Colonic mucosa (tissue), 4 donors: ENCODE data around the gene RYR1. TPM values are rescaled to one million over a fixed set of nuclear protein-coding genes. Genes with fewer than 3 reads are reported as not detected.

Experiments
- DNase-seq: peaks from one replicate; pipeline ENCODE4 v3.0.0-alpha.2; 2020
- H3K27ac ChIP-seq: fragments of 200-600 bp; one replicate; pipeline ENCODE4 v1.8.0; 2021
- H3K27me3 ChIP-seq: fragments of 200-600 bp; one replicate; pipeline ENCODE4 v1.8.0; 2021
- H3K36me3 ChIP-seq: fragments of 200-600 bp; one replicate; pipeline ENCODE4 v1.8.0; 2021
- H3K4me1 ChIP-seq: fragments of 200-600 bp; one replicate; pipeline ENCODE4 v1.8.0; 2021; ENCODE audit warnings: mild to moderate bottlenecking
- H3K4me3 ChIP-seq: fragments of 200-600 bp; one replicate; pipeline ENCODE4 v1.8.0; 2021
- H3K9ac ChIP-seq, 2 donors: one replicate each; pipeline ENCODE4 v1.7.0; 2013; ENCODE audit warnings: control low read depth in 2 of 2, low read depth in 2 of 2, low read length in 2 of 2
- H3K9me3 ChIP-seq: fragments of 200-600 bp; one replicate; pipeline ENCODE4 v1.8.0; 2021
- CTCF ChIP-seq: fragments of 200-600 bp; IDR thresholded peaks from one replicate; pipeline ENCODE4 v1.8.0; 2022; ENCODE audit warnings: antibody characterized with exemption, mild to moderate bottlenecking
- intact Hi-C: fragments of 100-400 bp; cut with DNase I; formaldehyde crosslinking; loops from one replicate; pipeline ENCODE4 v1.14.1; 2022
- total RNA-seq, 2 donors: library from RNA; stranded (reverse); fragmentation: NEBNext Ultra II Directional in 1 of 2; extraction: Animal tissue kit (Norgen Biotek cat#: 25700) in 1 of 2; gene quantifications; one replicate each; pipeline ENCODE4 v1.2.1, GENCODE V29; 2021
- donor health status: healthy.
- donor health status: DM: no; HTN: no; CAD: no.
- donor health status: DM: no; HTN: no; CAD: no.

The RYR1 gene
- total RNA-seq, 2 donors from 2014 or later: 0.64 to 0.89 TPM

GRCh38 chr19:38544569-38545315, 111.3 kb downstream of the RYR1 start:
- Histone ChIP-seq H3K36me3 (no peaks in the 10 kb centered on the region), H3K4me1 (no peaks in the 10 kb centered on the region), H3K9ac (no peak overlapping the region), H3K27me3 (no peaks in the 10 kb centered on the region), H3K4me3 (no peak overlapping the region), H3K27ac (no peak overlapping the region), H3K9me3 (no peaks in the 10 kb centered on the region)
- no peak for DNase-seq
- intact Hi-C loops: loop anchor here (10.0 kb wide), 3 partner anchors 80 to 410 kb away; no protein-coding TSS in a partner anchor
- TF ChIP-seq CTCF: peak; percentile 54

GRCh38 chr19:38545596-38545995, 112.1 kb downstream of the RYR1 start:
- no peaks in the 10 kb centered on the region for H3K27me3 ChIP-seq
- no peaks in the 10 kb centered on the region for H3K36me3 ChIP-seq
- H3K27ac ChIP-seq: no peak overlapping the region
- no peaks in the 10 kb centered on the region for H3K9me3 ChIP-seq
- no peak for DNase-seq
- H3K4me3 ChIP-seq: no peak overlapping the region
- no peak for TF ChIP-seq CTCF
- H3K9ac ChIP-seq: no peak overlapping the region
- no peaks in the 10 kb centered on the region for H3K4me1 ChIP-seq
- intact Hi-C loops: loop anchor here (10.0 kb wide), 3 partner anchors 79 to 409 kb away; no protein-coding TSS in a partner anchor

DNA sequence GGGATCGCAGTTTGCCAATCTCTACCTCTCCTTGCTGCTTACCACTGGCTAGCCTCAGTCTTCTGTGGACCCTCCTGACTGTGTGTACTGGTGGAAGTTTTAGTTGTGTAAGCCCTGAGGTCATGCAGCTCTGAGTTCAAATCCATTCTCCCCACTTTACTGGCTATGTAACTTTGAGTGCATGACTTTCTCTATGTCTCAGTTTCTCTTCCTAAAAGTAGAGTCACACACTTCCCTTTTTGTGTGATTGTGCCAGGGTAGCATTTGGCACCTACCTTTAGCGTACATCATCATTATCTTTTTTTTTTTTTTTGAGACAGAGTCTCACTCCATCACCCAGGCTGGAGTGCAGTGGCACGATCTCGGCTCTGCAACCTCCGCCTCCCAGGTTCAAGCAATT, 113.9 kb downstream of the RYR1 start:
- H3K4me1 ChIP-seq: no peaks in the 10 kb centered on the region
- no peaks in the 10 kb centered on the region for H3K36me3 ChIP-seq
- no peak overlapping the region for H3K9ac ChIP-seq
- TF ChIP-seq CTCF: no peak
- H3K27me3 ChIP-seq: no peaks in the 10 kb centered on the region
- no peak for DNase-seq
- no peak overlapping the region for H3K4me3 ChIP-seq
- H3K9me3 ChIP-seq: no peaks in the 10 kb centered on the region
- no peak overlapping the region for H3K27ac ChIP-seq
- intact Hi-C loops: loop anchor here (10.0 kb wide), 3 partner anchors 77 to 407 kb away; no protein-coding TSS in a partner anchor

GRCh38 chr19:38549061-38549460, 115.6 kb downstream of the RYR1 start:
- Histone ChIP-seq H3K4me1 (no peaks in the 10 kb centered on the region), H3K4me3 (no peak overlapping the region), H3K27ac (no peak overlapping the region), H3K36me3 (no peaks in the 10 kb centered on the region), H3K9ac (no peak overlapping the region), H3K9me3 (no peaks in the 10 kb centered on the region), H3K27me3 (no peaks in the 10 kb centered on the region)
- no peak for TF ChIP-seq CTCF
- DNase-seq: no peak
- intact Hi-C loops: loop anchor here (10.0 kb wide), 3 partner anchors 76 to 406 kb away; no protein-coding TSS in a partner anchor

- H3K27ac ChIP-seq: no peak overlapping the region
- no peak for DNase-seq
- H3K4me3 ChIP-seq: no peak overlapping the region
- no peak overlapping the region for H3K9ac ChIP-seq
- H3K36me3 ChIP-seq: no peaks in the 10 kb centered on the region
- H3K9me3 ChIP-seq: no peaks in the 10 kb centered on the region
- TF ChIP-seq CTCF: no peak
- H3K4me1 ChIP-seq: no peaks in the 10 kb centered on the region
- intact Hi-C loops: loop anchor here (10.0 kb wide), 3 partner anchors 75 to 405 kb away; no protein-coding TSS in a partner anchor
- no peaks in the 10 kb centered on the region for H3K27me3 ChIP-seq
Observed at GRCh38 chr19:38549942-38550341, 116.5 kb downstream of the RYR1 start.
